Stimulated activated CD4-positive, alpha-beta T cell treated with anti-CD3 and anti-CD28 coated beads, Interleukin-2, amount 100 ng/mL, for 24 hours (primary cell): ENCODE data around the gene OR2A25.

ENCODE experiments used
- DNase-seq, 2 donors: peaks; one replicate each; pipeline ENCODE4 v3.0.0-alpha.2; 2020

Gene OR2A25

GRCh38 chr7:144074374-144074773 lies 4.8 kb downstream of the OR2A25 start:
- no peak for DNase-seq

DNA sequence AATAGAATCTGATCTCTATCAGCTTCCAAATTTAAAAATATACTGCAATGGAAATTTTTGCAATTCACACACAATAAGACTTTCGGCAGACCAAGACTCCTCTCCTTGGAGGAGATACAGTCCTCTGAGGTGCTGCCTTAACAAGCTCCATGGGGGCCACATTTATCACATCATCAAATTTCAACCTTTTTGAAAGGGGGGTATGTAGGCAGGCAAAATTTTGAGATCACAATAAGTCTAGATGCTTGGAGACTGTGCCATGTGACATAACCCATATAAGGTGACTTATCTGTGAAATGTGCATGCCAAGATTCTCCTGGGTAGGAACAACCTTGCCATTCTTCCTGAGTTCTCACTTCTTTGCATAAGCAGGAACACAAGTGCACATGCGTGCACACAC lies 16.4 kb downstream of the OR2A25 start, which contains the start of gene OR2A12:
Gene OR2A12, plus strand, starts transcription at position 301 of the 400 bp plus-strand sequence. CDS start 8,830 bp downstream, outside the sequence.
- no peak for DNase-seq

DNA sequence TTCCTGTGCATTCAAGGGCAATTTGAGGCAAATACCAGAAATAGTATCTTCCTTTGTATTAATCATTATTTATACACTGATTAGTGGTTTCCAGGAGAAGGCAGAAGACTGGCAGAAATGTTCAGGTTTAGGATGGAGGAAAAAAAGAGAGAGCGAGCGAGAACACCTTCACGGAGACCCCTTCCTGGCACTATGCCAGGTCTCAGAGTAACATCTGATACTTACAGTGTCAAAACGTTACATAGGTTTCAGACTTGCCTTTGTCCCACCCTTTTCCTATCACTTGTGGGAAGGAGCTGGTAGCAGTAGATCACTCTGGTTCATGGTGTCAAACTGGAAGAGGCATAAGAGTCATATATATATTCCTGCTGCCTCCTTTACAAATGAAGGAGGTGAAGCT lies 17.1 kb downstream of the OR2A25 start:
- no peak for DNase-seq

DNA sequence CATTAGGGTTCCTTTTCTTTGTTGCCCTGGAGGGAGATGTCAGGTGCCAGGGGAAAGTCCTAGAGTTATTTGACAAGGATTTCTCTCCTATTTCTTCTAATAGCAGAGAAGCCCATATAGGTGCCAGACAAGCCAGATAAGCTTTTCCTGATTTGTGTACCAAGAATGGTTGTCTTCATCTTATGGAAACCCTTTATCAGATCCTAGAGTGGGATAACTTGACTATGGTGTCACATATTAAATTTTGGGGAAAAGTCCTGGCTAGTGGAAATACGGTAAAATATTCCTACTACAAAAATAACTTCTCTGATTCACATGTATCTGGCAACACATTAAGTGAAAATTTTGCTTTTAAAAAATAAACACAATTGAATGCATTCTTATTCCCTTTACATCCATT lies 17.6 kb downstream of the OR2A25 start:
- DNase-seq = no peak

- DNase-seq = no peak
Observed at GRCh38 chr7:144090667-144091066, 21.1 kb downstream of the OR2A25 start.

DNA sequence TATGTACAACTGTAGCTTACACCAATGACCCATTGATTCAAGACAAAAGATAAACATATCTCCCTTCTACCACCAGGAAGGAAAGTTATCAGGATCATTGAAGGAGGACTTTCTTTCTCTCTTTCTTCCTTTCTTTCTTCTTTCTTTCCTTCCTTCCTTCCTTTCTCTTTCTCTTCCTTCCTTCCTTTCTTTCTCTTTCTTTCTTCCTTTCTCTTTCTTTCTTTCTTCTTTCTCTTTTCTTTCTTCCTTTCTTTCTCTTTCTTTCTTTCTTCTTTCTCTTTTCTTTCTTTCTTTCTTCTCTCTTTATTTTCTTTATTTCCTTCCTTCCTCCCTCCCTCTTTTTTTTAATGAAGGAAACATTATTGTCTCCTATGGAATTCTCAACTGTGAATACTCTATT lies 29.2 kb downstream of the OR2A25 start:
- no peak for DNase-seq

DNA sequence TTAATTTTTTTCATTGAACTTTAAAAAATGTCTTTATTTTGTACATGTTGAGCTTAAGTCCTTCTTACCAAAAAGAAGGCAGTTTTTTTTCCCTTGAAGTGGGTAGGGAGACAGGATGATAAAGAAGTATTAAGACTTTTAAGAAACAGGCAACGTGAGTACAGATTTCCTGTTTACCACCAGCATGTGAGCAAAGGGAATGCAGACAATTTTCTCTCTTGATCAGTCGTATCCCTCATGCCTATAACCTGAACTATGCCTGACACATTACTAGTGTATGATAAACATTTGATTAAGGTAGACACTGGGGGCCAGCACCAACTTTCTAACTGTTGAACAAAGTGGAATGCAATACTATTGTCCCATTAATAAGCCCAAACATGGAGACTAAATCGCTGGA lies 31.0 kb downstream of the OR2A25 start:
- no peak for DNase-seq

DNA sequence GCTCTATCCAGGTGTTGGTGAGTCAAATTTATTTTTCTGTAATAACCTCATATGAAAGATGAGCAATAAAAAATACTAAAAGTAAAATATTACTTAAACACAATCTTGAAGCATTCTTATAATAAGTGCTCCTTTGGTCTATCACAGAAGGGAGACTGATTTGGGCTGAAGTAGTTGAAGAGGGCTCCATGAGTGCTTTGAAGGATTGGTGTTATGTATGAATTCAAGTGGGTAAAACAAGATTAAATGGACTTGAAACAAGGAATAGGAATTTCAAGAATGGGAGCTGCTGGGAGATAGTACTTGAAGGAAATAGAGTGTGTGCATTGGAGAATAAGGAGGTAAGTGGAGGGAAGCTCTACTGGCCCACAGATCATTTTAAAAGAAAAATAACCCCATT lies 32.4 kb downstream of the OR2A25 start:
- no peak for DNase-seq

DNA sequence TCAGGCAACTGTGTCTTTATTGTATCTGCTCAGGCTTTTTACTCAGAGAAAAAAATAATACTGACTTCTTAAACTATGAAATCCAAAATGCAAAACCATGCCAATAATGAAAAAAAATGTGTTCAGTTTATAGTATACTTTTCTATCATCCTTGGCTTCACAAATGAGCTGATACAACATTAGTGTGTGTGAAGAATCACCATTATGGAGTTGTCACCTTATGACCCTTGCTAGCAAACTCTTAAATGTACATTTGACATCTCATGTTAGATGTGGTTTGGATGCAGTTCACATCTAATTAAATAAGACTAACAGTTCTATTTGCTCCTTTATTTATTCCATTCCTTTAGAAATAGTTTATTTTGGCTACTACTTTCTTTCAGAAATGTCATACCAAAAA lies 35.6 kb downstream of the OR2A25 start:
- DNase-seq = no peak

DNA sequence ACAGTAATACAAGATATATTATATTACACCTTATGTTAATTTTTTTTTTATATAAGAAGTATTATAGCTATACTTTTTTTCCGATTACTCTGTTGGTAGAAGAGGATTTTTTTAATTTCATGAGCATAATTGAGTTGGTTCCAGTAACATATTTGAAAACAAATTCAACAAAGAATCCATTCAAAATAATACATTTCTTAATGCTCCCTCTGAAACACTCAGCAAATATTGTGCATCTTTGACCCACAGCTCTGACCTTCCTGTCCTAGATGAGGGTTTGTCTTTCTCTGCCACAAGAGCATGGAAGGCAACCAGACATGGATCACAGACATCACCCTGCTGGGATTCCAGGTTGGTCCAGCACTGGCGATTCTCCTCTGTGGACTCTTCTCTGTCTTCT lies 39.7 kb downstream of the OR2A25 start, which contains the start of gene OR2A2:
Gene OR2A2, plus strand, starts transcription at position 301 of the 400 bp plus-strand sequence. Its CDS starts 0 bp downstream, at position 301.
- no peak for DNase-seq

GRCh38 chr7:144110272-144110671 lies 40.7 kb downstream of the OR2A25 start:
- DNase-seq = no peak

GRCh38 chr7:144113651-144114050 lies 44.0 kb downstream of the OR2A25 start:
- no peak for DNase-seq

GRCh38 chr7:144118341-144118740 lies 48.7 kb downstream of the OR2A25 start:
- DNase-seq = no peak

- no peak for DNase-seq
Observed at GRCh38 chr7:144122876-144123275, 53.3 kb downstream of the OR2A25 start, which contains the start of gene OR2A14. TSS of gene OR2A14 (plus strand) at chr7:144123176. CDS start at chr7:144129113, 5,937 bp downstream.
